Esophagus muscularis mucosa (tissue), 3 donors: ENCODE measurements around the gene GABPB2.

ENCODE experiments used
- EP300 ChIP-seq: sonication (generic); formaldehyde crosslinking; IDR thresholded peaks from one replicate; pipeline ENCODE4 v1.6.1; 2017; ENCODE audit warnings: antibody characterized with exemption
- TF ChIP-seq, protein P1 (sequence below), 3 experiments: fragments of 200-600 bp in 2 of 3; fragments of 450-650 bp in 1 of 3; sonication (generic) in 2 of 3; IDR thresholded peaks; one replicate each; pipeline ENCODE4 v1.5.1; 2017 to 2019; ENCODE audit warnings: antibody characterized with exemption in 3 of 3, mild to moderate bottlenecking in 2 of 3, moderate library complexity in 1 of 3

DNA sequence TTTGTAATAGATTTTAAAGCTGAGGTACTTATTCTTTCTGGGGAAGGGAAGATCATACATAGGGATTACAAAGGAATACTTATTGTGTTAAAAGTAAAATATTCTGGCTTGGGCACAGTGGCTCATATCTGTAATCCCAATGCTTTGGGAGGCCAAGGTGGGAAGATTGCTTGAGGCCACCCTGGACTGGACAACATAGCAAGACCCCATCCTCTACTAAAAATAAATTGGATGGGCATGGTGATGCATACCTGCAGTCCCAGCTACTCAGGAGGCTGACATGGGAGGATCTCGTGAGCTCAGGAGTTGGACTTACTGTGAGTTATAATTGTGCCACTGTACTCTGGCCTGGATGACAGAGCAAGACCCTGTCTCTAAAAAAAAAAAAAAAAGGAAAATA is 27.6 kb downstream of the GABPB2 start:
- TF ChIP-seq EP300 = no peak
- TF ChIP-seq, protein P1, sequence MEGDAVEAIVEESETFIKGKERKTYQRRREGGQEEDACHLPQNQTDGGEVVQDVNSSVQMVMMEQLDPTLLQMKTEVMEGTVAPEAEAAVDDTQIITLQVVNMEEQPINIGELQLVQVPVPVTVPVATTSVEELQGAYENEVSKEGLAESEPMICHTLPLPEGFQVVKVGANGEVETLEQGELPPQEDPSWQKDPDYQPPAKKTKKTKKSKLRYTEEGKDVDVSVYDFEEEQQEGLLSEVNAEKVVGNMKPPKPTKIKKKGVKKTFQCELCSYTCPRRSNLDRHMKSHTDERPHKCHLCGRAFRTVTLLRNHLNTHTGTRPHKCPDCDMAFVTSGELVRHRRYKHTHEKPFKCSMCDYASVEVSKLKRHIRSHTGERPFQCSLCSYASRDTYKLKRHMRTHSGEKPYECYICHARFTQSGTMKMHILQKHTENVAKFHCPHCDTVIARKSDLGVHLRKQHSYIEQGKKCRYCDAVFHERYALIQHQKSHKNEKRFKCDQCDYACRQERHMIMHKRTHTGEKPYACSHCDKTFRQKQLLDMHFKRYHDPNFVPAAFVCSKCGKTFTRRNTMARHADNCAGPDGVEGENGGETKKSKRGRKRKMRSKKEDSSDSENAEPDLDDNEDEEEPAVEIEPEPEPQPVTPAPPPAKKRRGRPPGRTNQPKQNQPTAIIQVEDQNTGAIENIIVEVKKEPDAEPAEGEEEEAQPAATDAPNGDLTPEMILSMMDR (IDR thresholded peaks at IDR 0.05) = no peak
